NCI-H2196 treated with DMSO at 0.1 percent for 48 hours (cell line): Measurements from ENCODE around the gene GJA10.
"Not testable (repeated sequence)": the region's sequence is repeated elsewhere in the genome, so short reads cannot be mapped to it uniquely, and the experiment has no call there.

ENCODE experiments used
- DNase-seq: peaks from one replicate; lab custom pipeline; 2025; ENCODE audit not compliant: unreplicated experiment; lab: John Stamatoyannopoulos, UW

GJA10 gene

GRCh38 chr6:89894169-89894568, at the start of gene GJA10:
TSS of gene GJA10 (plus strand) at chr6:89894469. CDS start at chr6:89894469, 0 bp downstream.
- no peak for DNase-seq

- not testable (repeated sequence) for DNase-seq
Measured at GRCh38 chr6:89847513-89847912, 46.8 kb upstream of the GJA10 start.

GRCh38 chr6:89853068-89853467, 41.2 kb upstream of the GJA10 start:
- no peak for DNase-seq

GRCh38 chr6:89858041-89858440, 36.2 kb upstream of the GJA10 start:
- no peak for DNase-seq

- DNase-seq, result no peak
Measured at GRCh38 chr6:89859744-89860143, 34.5 kb upstream of the GJA10 start.

- no peak for DNase-seq
Measured at GRCh38 chr6:89862273-89862672, 32.0 kb upstream of the GJA10 start.

GRCh38 chr6:89862698-89863097, 31.6 kb upstream of the GJA10 start:
- no peak for DNase-seq

- DNase-seq, result no peak
Measured at GRCh38 chr6:89866024-89866678, 28.1 kb upstream of the GJA10 start.

GRCh38 chr6:89873721-89874120, 20.5 kb upstream of the GJA10 start:
- DNase-seq, result no peak

GRCh38 chr6:89874438-89874837, 19.8 kb upstream of the GJA10 start:
- DNase-seq, result no peak

- DNase-seq, result no peak
Measured at GRCh38 chr6:89886378-89887120, 7.7 kb upstream of the GJA10 start.

- DNase-seq, result no peak
Measured at GRCh38 chr6:89887452-89888137, 6.7 kb upstream of the GJA10 start.

- DNase-seq, result no peak
Measured at GRCh38 chr6:89888138-89888514, 6.1 kb upstream of the GJA10 start.

GRCh38 chr6:89888871-89889270, 5.4 kb upstream of the GJA10 start:
- no peak for DNase-seq

GRCh38 chr6:89890845-89891528, 3.3 kb upstream of the GJA10 start:
- DNase-seq, result not testable (repeated sequence)

- not testable (repeated sequence) for DNase-seq
Measured at GRCh38 chr6:89892577-89892976, 1.7 kb upstream of the GJA10 start.

GRCh38 chr6:89895276-89895874, 1.1 kb downstream of the GJA10 start:
- no peak for DNase-seq

GRCh38 chr6:89910001-89910901, 16.0 kb downstream of the GJA10 start:
- DNase-seq, result not testable (repeated sequence)

- no peak for DNase-seq
Measured at GRCh38 chr6:89910902-89911240, 16.6 kb downstream of the GJA10 start.
